ENCODE measurements around the gene LAMP5. TPM values are rescaled to one million over a fixed set of nuclear protein-coding genes. Genes with fewer than 3 reads are reported as not detected.

The LAMP5 gene
- total RNA-seq, 4 donors from 2014 or later, result not detected

- no peak for DNase-seq (ENCODE audit: low spot score)
- no peak for ATAC-seq (ENCODE audit: low FRiP score)
- TF ChIP-seq, protein P1, sequence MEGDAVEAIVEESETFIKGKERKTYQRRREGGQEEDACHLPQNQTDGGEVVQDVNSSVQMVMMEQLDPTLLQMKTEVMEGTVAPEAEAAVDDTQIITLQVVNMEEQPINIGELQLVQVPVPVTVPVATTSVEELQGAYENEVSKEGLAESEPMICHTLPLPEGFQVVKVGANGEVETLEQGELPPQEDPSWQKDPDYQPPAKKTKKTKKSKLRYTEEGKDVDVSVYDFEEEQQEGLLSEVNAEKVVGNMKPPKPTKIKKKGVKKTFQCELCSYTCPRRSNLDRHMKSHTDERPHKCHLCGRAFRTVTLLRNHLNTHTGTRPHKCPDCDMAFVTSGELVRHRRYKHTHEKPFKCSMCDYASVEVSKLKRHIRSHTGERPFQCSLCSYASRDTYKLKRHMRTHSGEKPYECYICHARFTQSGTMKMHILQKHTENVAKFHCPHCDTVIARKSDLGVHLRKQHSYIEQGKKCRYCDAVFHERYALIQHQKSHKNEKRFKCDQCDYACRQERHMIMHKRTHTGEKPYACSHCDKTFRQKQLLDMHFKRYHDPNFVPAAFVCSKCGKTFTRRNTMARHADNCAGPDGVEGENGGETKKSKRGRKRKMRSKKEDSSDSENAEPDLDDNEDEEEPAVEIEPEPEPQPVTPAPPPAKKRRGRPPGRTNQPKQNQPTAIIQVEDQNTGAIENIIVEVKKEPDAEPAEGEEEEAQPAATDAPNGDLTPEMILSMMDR (IDR thresholded peaks at IDR 0.05), result no peak
These were observed 34.3 kb upstream of the LAMP5 start for GRCh38 chr20:9480066-9480465.

DNA sequence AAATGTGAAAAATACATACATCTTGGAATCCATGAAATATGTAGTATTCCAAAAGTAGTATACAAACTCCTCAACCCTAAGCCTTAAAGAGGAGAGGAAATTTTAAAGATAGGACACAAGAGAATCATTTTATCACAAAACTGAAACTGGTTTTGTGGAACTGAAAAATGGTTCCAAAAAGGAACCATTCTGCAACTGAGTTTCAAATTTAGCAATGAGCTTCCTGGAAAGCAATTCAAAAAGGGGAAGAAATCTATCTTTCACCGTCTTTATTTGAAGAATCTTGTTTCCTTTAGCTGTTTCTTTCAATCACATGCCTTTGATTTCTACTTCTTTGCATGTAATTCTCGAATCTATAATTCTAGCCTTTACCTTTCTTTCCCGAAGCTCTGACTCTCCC is 32.2 kb upstream of the LAMP5 start:
- no peak for DNase-seq (ENCODE audit: low spot score)
- no peak for ATAC-seq (ENCODE audit: low FRiP score)
- TF ChIP-seq, protein P1 (IDR thresholded peaks at IDR 0.05), result no peak

- ATAC-seq (ENCODE audit: low FRiP score) (no peak), DNase-seq (ENCODE audit: low spot score) (no peak)
- TF ChIP-seq, protein P1 (IDR thresholded peaks at IDR 0.05), result no peak
These were observed 31.3 kb upstream of the LAMP5 start for GRCh38 chr20:9483131-9483530.

- TF ChIP-seq, protein P1 (IDR thresholded peaks at IDR 0.05), result no peak
- ATAC-seq (ENCODE audit: low FRiP score), result no peak
These were observed 28.6 kb upstream of the LAMP5 start for GRCh38 chr20:9485614-9486340.

GRCh38 chr20:9487231-9487630 is 27.2 kb upstream of the LAMP5 start:
- TF ChIP-seq, protein P1 (IDR thresholded peaks at IDR 0.05), result no peak
- DNase-seq (ENCODE audit: low spot score) (no peak), ATAC-seq (ENCODE audit: low FRiP score) (no peak)

More at GRCh38 chr20:9485614-9486340, 28.6 kb upstream of the LAMP5 start:
- no peak for DNase-seq (ENCODE audit: low spot score)

DNA sequence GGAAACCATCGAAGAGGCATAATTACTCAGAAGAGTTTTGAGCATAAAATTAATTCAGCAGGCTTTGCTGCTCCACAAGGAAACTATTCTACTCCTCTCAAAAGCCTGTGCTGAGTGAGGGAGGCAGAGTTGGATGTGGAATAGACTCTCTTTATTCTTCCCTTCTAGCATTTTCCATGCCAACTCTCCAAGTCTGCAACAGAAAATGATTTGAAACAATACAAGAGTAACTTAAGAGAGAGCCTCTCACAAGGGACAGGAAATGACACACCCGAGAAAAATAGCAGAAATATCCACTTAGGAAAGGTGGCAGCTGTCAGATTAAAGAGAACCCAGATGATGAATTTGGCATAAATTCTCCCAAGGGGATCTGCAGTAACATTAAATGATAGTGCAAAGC is 26.3 kb upstream of the LAMP5 start:
- TF ChIP-seq, protein P1 (IDR thresholded peaks at IDR 0.05), result no peak
- ATAC-seq (ENCODE audit: low FRiP score), result no peak
- DNase-seq (ENCODE audit: low spot score), result no peak

DNA sequence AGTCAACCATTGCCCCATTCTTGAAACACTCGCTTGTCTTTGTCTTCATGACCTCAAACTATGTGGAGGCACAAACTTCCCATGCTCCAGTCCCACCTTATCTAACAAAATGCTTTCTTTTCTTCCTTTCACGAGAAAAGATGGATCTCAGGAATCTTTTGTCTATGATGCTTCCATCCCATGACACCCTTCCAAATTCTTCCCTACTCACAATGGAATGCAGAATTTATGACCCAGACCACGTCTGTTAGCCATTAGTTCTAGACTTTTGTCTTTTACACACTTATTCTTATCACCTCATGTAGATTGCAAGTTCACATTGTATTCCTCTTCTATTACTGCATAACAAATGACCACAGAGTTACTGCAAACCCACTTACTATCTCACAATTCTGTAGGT is 24.2 kb upstream of the LAMP5 start:
- TF ChIP-seq, protein P1 (IDR thresholded peaks at IDR 0.05), result no peak
- no peak for DNase-seq (ENCODE audit: low spot score)

More for the DNA sequence above, 24.2 kb upstream of the LAMP5 start:
- ATAC-seq (ENCODE audit: low FRiP score), result no peak

All from omental fat pad (tissue), 4 donors.